ENCODE data around the gene NLRP3. TPM values are rescaled to one million over a fixed set of nuclear protein-coding genes. Genes with fewer than 3 reads are reported as not detected.
"Not testable (repeated sequence)": the region's sequence is repeated elsewhere in the genome, so short reads cannot be mapped to it uniquely, and the experiment has no call there.

Gene NLRP3
- total RNA-seq, 2 donors from 2014 or later, result 0.22 to 2.2 TPM

DNA sequence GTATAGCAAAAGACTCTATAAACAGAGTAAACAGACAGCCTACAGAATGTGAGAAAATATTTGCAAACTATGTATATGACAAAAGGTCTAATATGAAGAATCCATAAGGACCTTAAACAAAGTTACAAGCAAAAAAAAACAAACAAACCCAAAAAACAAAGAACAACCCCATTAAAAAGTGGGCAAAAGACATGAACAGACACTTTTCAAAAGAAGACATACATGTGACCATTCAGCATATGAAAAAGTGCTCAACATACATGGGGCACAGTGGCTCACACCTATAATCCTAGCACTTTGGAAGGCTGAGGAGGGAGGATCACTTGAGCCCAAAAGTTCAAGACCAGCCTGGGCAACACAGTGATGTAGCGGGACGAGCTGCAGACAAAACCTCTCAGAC lies 59.8 kb downstream of the NLRP3 start:
- intact Hi-C loops (cut with DNase I), result no loop called here
- no peaks in the 10 kb centered on the region for H3K27me3 ChIP-seq
- H3K9ac ChIP-seq (ENCODE audit: low read depth in 2 of 2, low read length in 2 of 2), result no peak overlapping the region
- H3K36me3 ChIP-seq, result no peaks in the 10 kb centered on the region
- H3K4me3 ChIP-seq, result no peak overlapping the region
- H3K27ac ChIP-seq, result no peak overlapping the region
- TF ChIP-seq, protein P1, sequence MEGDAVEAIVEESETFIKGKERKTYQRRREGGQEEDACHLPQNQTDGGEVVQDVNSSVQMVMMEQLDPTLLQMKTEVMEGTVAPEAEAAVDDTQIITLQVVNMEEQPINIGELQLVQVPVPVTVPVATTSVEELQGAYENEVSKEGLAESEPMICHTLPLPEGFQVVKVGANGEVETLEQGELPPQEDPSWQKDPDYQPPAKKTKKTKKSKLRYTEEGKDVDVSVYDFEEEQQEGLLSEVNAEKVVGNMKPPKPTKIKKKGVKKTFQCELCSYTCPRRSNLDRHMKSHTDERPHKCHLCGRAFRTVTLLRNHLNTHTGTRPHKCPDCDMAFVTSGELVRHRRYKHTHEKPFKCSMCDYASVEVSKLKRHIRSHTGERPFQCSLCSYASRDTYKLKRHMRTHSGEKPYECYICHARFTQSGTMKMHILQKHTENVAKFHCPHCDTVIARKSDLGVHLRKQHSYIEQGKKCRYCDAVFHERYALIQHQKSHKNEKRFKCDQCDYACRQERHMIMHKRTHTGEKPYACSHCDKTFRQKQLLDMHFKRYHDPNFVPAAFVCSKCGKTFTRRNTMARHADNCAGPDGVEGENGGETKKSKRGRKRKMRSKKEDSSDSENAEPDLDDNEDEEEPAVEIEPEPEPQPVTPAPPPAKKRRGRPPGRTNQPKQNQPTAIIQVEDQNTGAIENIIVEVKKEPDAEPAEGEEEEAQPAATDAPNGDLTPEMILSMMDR (IDR thresholded peaks at IDR 0.05), result no peak
- DNase-seq, result no peak
- no peaks in the 10 kb centered on the region for H3K4me1 ChIP-seq
- H3K9me3 ChIP-seq, result no peaks in the 10 kb centered on the region

DNA sequence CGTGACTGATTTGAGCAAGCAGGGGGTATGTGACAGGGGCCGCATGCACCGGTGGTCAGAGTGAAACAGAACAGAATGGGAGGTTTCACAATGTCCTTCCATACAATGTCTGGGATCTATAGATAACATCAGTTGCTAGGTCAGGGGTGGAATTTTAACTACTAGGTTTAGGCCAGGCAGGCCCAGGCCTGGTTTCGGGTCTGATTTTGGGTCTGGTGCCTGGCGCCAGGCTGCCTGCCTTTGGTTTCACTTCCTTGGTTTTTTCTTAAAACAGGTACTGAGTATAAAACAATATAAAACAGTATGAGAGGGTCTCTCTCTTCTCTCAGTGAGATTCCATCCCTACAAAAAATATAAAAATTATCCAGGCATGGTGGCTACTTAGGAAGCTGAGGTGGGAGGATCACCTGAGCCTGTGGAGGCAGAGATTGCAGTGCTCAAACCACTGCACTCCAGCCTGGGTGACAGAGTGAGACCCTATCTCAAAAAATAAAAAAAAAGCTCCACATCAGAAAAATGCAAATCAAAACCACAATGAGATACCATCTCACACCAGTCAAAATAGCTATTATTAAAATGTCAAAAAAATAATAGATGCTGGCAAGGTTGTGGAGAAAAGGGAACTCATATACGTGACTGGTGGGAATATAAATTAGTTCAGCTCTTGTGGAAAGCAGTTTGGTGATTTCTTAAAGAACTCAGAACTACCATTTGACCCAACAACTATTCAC lies 60.5 kb downstream of the NLRP3 start:
- H3K9me3 ChIP-seq; H3K4me1 ChIP-seq; H3K9ac ChIP-seq (ENCODE audit: low read depth in 2 of 2, low read length in 2 of 2); H3K27me3 ChIP-seq; H3K36me3 ChIP-seq; H3K4me3 ChIP-seq; H3K27ac ChIP-seq; DNase-seq; intact Hi-C loops (cut with DNase I): not testable (repeated sequence)

DNA sequence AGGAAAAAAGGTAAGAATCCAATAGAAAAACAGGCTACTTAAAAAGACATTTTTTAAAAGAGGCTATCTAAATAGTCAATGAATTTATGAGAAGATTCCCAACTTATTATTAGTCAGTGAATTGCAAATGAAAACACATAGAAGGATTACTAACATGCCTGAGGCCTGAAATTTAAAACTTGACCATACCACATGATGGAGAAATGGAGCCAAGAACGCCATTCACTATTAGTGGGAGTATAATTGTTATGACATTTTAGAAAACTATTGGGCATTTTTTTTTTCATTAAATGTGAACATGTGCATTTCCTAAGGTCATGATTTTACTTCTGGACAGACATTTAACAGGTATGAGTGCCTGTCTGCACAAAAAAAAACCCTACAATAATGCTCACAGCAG lies 66.8 kb downstream of the NLRP3 start:
- Histone ChIP-seq H3K36me3 (no peaks in the 10 kb centered on the region), H3K27me3 (no peaks in the 10 kb centered on the region), H3K9ac (ENCODE audit: low read depth in 2 of 2, low read length in 2 of 2) (no peak overlapping the region), H3K27ac (no peak overlapping the region), H3K4me1 (no peaks in the 10 kb centered on the region), H3K9me3 (no peaks in the 10 kb centered on the region), H3K4me3 (no peak overlapping the region)
- no peak for DNase-seq
- intact Hi-C loops (cut with DNase I), result no loop called here
- TF ChIP-seq, protein P1 (IDR thresholded peaks at IDR 0.05), result no peak

DNA sequence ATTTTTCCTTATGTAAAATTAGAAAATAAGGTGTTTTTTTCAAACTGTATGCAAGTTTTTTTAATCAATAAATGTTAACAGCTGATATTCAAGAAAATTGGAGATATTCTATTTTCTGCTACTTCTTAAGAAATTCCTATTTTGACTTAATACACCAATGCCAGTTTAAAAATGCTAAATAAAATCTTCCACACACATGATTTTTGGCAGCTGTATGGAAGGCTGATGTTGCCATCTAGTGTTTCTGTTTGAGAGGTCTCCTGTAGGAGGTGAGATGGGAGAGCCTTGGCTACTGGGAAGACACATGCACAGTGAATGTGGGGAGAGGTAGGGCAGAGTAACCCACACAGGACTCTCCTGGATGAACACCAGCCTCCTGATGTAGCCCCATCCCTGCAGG lies 71.1 kb downstream of the NLRP3 start:
- no peak overlapping the region for H3K9ac ChIP-seq (ENCODE audit: low read depth in 2 of 2, low read length in 2 of 2)
- no peak overlapping the region for H3K27ac ChIP-seq
- no peak overlapping the region for H3K4me3 ChIP-seq
- TF ChIP-seq, protein P1 (IDR thresholded peaks at IDR 0.05), result peak; percentile 36
- no peaks in the 10 kb centered on the region for H3K4me1 ChIP-seq
- intact Hi-C loops (cut with DNase I), result loop anchor here (2.0 to 5.0 kb wide), 2 partner anchors 96 to 115 kb away; no protein-coding TSS in a partner anchor
- no peaks in the 10 kb centered on the region for H3K9me3 ChIP-seq
- peak; percentile 24 for DNase-seq
- no peaks in the 10 kb centered on the region for H3K27me3 ChIP-seq
- H3K36me3 ChIP-seq, result no peaks in the 10 kb centered on the region

DNA sequence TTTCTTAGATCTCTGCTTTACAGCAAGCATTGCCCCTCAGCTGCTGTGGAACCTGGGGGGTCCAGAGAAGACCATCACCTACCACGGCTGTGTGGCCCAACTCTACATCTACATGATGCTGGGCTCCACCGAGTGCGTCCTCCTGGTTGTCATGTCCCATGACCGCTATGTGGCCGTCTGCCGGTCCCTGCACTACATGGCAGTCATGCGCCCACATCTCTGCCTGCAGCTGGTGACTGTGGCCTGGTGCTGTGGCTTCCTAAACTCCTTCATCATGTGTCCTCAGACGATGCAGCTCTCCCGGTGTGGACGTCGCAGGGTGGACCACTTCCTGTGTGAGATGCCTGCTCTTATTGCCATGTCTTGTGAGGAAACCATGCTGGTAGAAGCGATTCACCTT lies 75.4 kb downstream of the NLRP3 start:
- H3K36me3 ChIP-seq, result no peaks in the 10 kb centered on the region
- DNase-seq, result no peak
- TF ChIP-seq, protein P1 (IDR thresholded peaks at IDR 0.05), result no peak
- intact Hi-C loops (cut with DNase I), result no loop called here
- H3K27ac ChIP-seq, result no peak overlapping the region
- no peaks in the 10 kb centered on the region for H3K4me1 ChIP-seq
- H3K9ac ChIP-seq (ENCODE audit: low read depth in 2 of 2, low read length in 2 of 2), result no peak overlapping the region
- no peak overlapping the region for H3K4me3 ChIP-seq
- H3K9me3 ChIP-seq, result no peaks in the 10 kb centered on the region
- H3K27me3 ChIP-seq, result no peaks in the 10 kb centered on the region

DNA sequence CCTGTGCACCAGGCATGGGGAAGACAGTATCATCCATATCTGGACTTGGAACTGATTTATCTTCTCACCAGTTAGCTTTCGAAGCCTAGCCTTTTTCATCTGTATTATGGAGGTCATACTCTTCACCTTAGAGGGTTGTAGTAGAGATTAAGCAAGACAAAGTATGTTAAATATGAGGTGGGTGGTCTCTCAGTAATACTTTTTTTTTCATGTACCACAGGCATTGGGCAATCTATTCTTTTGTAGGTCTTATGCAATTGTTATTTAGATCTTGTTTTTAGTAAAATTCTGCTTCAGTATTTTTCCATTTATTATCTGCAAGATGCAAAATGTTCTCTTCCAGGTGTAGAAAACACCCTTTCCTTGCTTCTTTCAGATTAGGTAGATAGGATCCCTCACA lies 77.1 kb downstream of the NLRP3 start:
- no peak overlapping the region for H3K9ac ChIP-seq (ENCODE audit: low read depth in 2 of 2, low read length in 2 of 2)
- TF ChIP-seq, protein P1 (IDR thresholded peaks at IDR 0.05), result no peak
- intact Hi-C loops (cut with DNase I), result no loop called here
- no peak for DNase-seq
- no peak overlapping the region for H3K27ac ChIP-seq
- no peaks in the 10 kb centered on the region for H3K9me3 ChIP-seq
- peaks cover 3% of the 10 kb centered on the region for H3K4me1 ChIP-seq
- no peak overlapping the region for H3K4me3 ChIP-seq
- no peaks in the 10 kb centered on the region for H3K36me3 ChIP-seq
- no peaks in the 10 kb centered on the region for H3K27me3 ChIP-seq

Measured in colonic mucosa (tissue), 4 donors.